DND-41 (cell line): ENCODE measurements around the gene EXD3.

Experiments used
- EZH2 ChIP-seq: IDR thresholded peaks from 3 replicates; pipeline ENCODE4 v1.6.1; 2012; ENCODE audit warnings: borderline replicate concordance, low read depth, mild to moderate bottlenecking, moderate library complexity, low read length, inconsistent platforms; ENCODE audit not compliant: severe bottlenecking
- TF ChIP-seq, protein P1 (sequence below): IDR thresholded peaks from 2 replicates; pipeline ENCODE4 v1.5.1; 2012; ENCODE audit warnings: borderline replicate concordance, low read length, moderate library complexity, mild to moderate bottlenecking; ENCODE audit not compliant: poor library complexity, severe bottlenecking; ENCODE audit errors: extremely low read depth

DNA sequence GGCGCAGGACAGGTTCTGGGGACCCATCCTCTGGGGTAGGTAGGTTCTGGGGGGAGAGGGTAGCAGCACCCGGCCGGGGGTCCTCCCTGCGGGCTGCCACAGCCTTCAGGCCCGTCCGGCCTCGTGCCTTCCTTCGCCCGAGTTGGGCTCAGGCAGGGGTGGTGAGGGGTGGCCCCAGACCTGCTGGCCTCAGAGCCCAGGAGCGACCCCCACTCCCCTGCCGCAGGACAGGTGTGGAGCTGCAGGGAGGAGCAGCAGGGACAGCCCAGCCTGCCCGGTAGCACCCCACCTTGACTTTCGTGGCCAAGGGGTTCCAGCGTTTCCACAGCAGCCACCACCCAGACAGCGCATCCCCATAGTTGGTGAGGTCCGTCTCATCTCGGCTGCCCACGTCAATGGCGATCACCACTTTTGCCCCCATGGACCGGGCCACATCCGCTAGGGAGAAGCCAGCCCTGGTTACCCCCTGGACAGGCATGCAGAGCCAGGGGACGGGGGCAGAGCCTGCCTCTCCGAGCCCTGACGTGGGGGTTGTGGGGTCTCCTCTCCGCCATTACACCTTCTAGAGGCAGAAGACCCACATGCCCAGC is 39.5 kb upstream of the EXD3 start:
- TF ChIP-seq, protein P1, sequence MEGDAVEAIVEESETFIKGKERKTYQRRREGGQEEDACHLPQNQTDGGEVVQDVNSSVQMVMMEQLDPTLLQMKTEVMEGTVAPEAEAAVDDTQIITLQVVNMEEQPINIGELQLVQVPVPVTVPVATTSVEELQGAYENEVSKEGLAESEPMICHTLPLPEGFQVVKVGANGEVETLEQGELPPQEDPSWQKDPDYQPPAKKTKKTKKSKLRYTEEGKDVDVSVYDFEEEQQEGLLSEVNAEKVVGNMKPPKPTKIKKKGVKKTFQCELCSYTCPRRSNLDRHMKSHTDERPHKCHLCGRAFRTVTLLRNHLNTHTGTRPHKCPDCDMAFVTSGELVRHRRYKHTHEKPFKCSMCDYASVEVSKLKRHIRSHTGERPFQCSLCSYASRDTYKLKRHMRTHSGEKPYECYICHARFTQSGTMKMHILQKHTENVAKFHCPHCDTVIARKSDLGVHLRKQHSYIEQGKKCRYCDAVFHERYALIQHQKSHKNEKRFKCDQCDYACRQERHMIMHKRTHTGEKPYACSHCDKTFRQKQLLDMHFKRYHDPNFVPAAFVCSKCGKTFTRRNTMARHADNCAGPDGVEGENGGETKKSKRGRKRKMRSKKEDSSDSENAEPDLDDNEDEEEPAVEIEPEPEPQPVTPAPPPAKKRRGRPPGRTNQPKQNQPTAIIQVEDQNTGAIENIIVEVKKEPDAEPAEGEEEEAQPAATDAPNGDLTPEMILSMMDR, result no peak
- no peak for TF ChIP-seq EZH2
